ENCODE measurements around the gene CDK8.
A peak's percentile ranks its signal among the peaks of the same experiment; 100 is the strongest.

CDK8 gene

GRCh38 chr13:26445092-26445491, 191.2 kb downstream of the CDK8 start:
- TF ChIP-seq, protein P1, sequence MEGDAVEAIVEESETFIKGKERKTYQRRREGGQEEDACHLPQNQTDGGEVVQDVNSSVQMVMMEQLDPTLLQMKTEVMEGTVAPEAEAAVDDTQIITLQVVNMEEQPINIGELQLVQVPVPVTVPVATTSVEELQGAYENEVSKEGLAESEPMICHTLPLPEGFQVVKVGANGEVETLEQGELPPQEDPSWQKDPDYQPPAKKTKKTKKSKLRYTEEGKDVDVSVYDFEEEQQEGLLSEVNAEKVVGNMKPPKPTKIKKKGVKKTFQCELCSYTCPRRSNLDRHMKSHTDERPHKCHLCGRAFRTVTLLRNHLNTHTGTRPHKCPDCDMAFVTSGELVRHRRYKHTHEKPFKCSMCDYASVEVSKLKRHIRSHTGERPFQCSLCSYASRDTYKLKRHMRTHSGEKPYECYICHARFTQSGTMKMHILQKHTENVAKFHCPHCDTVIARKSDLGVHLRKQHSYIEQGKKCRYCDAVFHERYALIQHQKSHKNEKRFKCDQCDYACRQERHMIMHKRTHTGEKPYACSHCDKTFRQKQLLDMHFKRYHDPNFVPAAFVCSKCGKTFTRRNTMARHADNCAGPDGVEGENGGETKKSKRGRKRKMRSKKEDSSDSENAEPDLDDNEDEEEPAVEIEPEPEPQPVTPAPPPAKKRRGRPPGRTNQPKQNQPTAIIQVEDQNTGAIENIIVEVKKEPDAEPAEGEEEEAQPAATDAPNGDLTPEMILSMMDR (conservative IDR thresholded peaks at IDR 0.05; ENCODE audit: low read depth, low read length) = peak; percentile 8
- no peak for DNase-seq (ENCODE audit: low read depth)
- no peak overlapping the region for H3K4me3 ChIP-seq (ENCODE audit: low read length)

DNA sequence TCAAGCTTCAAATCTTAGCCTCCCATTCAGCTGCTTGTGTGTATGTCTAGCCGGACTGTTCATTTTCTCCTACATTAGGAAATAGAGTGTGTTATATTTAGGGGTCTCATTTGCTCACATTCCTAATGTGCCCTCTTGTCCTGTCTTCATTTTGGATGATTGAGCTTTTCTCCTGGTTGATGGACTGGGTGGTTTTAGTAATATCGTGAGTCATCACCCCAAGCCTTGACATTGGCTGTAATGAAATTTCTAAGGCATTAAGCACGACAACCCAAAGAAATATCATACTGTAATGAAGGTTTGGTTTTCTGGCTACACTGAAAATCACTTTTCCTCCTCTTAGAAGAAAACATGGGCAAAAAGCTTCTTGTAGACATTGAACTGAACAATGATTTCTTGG, 192.8 kb downstream of the CDK8 start:
- H3K4me3 ChIP-seq (ENCODE audit: low read length) = no peak overlapping the region
- no peak for DNase-seq (ENCODE audit: low read depth)
- TF ChIP-seq, protein P1 (conservative IDR thresholded peaks at IDR 0.05; ENCODE audit: low read depth, low read length) = no peak

GRCh38 chr13:26448032-26448431, 194.1 kb downstream of the CDK8 start:
- TF ChIP-seq, protein P1 (conservative IDR thresholded peaks at IDR 0.05; ENCODE audit: low read depth, low read length) = no peak
- H3K4me3 ChIP-seq (ENCODE audit: low read length) = no peak overlapping the region
- DNase-seq (ENCODE audit: low read depth) = no peak

DNA sequence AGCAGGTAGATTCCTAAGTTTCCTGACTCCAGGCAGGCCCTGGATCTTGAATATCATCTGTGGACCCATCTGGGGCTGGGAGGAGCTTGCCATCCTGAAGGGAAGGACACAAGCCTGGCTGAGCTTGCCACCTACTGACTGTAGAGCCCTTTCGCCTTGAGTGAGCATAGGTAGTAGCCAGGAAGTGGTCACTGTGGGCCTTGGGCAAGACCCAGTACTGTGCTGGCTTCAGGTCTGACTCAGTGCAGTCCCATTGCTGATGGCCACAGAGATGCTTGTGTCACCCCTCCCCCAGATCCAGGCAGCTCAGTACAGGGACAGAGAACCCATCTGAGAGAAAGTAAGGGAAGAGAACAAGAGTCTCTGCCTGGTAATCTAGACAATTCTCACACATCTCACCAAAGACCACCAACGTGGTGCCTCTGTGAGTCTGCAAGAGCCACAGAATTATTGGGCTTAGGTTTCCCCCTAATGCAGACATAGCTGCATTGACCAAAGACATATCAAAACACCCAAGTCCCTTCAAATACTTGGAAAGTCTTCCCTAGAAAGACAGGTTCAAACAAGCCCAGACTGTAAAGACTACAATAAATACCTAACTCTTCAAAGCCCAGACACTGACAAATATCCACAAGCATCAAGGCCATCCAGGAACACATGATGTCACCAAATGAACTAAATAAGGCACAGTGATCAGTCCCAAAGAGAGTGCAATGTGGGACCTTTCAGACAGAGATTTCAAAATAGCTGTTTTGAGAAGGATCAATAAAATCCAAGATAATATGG, 195.3 kb downstream of the CDK8 start:
- TF ChIP-seq, protein P1 (conservative IDR thresholded peaks at IDR 0.05; ENCODE audit: low read depth, low read length) = no peak
- no peak overlapping the region for H3K4me3 ChIP-seq (ENCODE audit: low read length)
- DNase-seq (ENCODE audit: low read depth) = no peak
